HepG2 (cell line): ENCODE results near the gene CCDC157. TPM values are rescaled to one million over a fixed set of nuclear protein-coding genes. Genes with fewer than 3 reads are reported as not detected.

Source experiments
- BRCA1 ChIP-seq: sonication (generic); formaldehyde crosslinking; IDR thresholded peaks from 2 replicates; pipeline ENCODE4 v1.4.0; 2020; ENCODE audit warnings: missing genetic modification reagents
- EP300 ChIP-seq, 3 experiments: sonication (generic) in 1 of 3; formaldehyde crosslinking in 1 of 3; IDR thresholded peaks; 2 replicates each; pipeline versions ENCODE4 v1.5.1 to v1.6.1; 2011 to 2020; ENCODE audit warnings: low read depth in 2 of 3, low read length in 2 of 3, borderline replicate concordance in 1 of 3, improper control_type of control experiment in 1 of 3, mild to moderate bottlenecking in 1 of 3, missing genetic modification reagents in 1 of 3, moderate library complexity in 1 of 3
- JDP2 ChIP-seq: sonication (generic); formaldehyde crosslinking; IDR thresholded peaks from 2 replicates; pipeline ENCODE4 v1.8.1; 2022; ENCODE audit warnings: missing genetic modification reagents, borderline replicate concordance
- KAT7 ChIP-seq: IDR thresholded peaks from 2 replicates; pipeline ENCODE4 v1.6.1; 2018; ENCODE audit warnings: borderline replicate concordance, missing compliant biosample characterization
- KDM5A ChIP-seq: fragments of 200-600 bp; sonication (generic); IDR thresholded peaks from 2 replicates; pipeline ENCODE4 v1.7.0; 2018; ENCODE audit warnings: antibody characterized with exemption, mild to moderate bottlenecking, low read length, borderline replicate concordance
- SP5 ChIP-seq: IDR thresholded peaks from 2 replicates; pipeline ENCODE4 v1.6.1; 2016; ENCODE audit warnings: low read depth, borderline replicate concordance
- TCF12 ChIP-seq, 2 experiments: fragments of 450-650 bp in 1 of 2; sonication (generic) in 1 of 2; formaldehyde crosslinking in 1 of 2; IDR thresholded peaks; 2 replicates each; pipeline versions ENCODE4 v1.6.1 to v1.8.0; 2017 to 2022; ENCODE audit warnings: antibody characterized with exemption in 1 of 2, mild to moderate bottlenecking in 1 of 2, missing genetic modification reagents in 1 of 2, moderate library complexity in 1 of 2
- XBP1 ChIP-seq: sonication (generic); formaldehyde crosslinking; IDR thresholded peaks from 2 replicates; pipeline ENCODE4 v1.5.0; 2020; ENCODE audit warnings: missing genetic modification reagents
- ZBTB38 ChIP-seq: sonication (generic); formaldehyde crosslinking; IDR thresholded peaks from 2 replicates; pipeline ENCODE4 v1.5.1; 2020; ENCODE audit warnings: mild to moderate bottlenecking, missing genetic modification reagents
- ZNF10 ChIP-seq: sonication (generic); formaldehyde crosslinking; IDR thresholded peaks from 2 replicates; pipeline ENCODE4 v1.4.0; 2020; ENCODE audit warnings: mild to moderate bottlenecking, low read depth, missing genetic modification reagents, borderline replicate concordance
- ZNF101 ChIP-seq: sonication (generic); formaldehyde crosslinking; IDR thresholded peaks from 2 replicates; pipeline ENCODE4 v1.4.0; 2020; ENCODE audit warnings: mild to moderate bottlenecking, low read depth, missing genetic modification reagents, borderline replicate concordance
- ZNF350 ChIP-seq: sonication (generic); formaldehyde crosslinking; IDR thresholded peaks from 2 replicates; pipeline ENCODE4 v1.4.0; 2020; ENCODE audit warnings: mild to moderate bottlenecking, low read depth, missing genetic modification reagents, borderline replicate concordance
- ZNF546 ChIP-seq: sonication (generic); formaldehyde crosslinking; conservative IDR thresholded peaks from 2 replicates; pipeline ENCODE4 v1.8.1; 2023; ENCODE audit warnings: mild to moderate bottlenecking, missing genetic modification reagents
- ZNF629 ChIP-seq: sonication (generic); formaldehyde crosslinking; conservative IDR thresholded peaks from 2 replicates; pipeline ENCODE4 v1.5.0; 2020; ENCODE audit warnings: missing genetic modification reagents
- ZNF713 ChIP-seq: sonication (generic); formaldehyde crosslinking; IDR thresholded peaks from 2 replicates; pipeline ENCODE4 v1.4.0; 2020; ENCODE audit warnings: mild to moderate bottlenecking, missing genetic modification reagents
- polyA plus RNA-seq, 8 experiments: library from polyadenylated mRNA; depleted of rRNA in 3 of 8; stranded (reverse) in 7 of 8; unstranded in 1 of 8; fragments of >200 nt; fragmentation: Illumina TruSeq in 4 of 8; extraction: Trizol in 4 of 8; gene quantifications; 2 replicates each; pipeline versions ENCODE4 v1.2.1 to v1.2.3, GENCODE V29; 2011 to 2016; ENCODE audit warnings: low read depth in 4 of 8, missing spikeins in 1 of 8, mixed read lengths in 1 of 8; ENCODE audit not compliant: insufficient read depth in 1 of 8
- total RNA-seq, 5 experiments: library from RNA; depleted of rRNA; stranded (reverse); fragments of >200 nt; fragmentation: Illumina TruSeq; extraction: Trizol; gene quantifications; 2 replicates each; pipeline ENCODE4 v1.2.3, GENCODE V29; 2016; ENCODE audit warnings: low read depth in 1 of 5
- TF ChIP-seq, protein P1 (sequence below): sonication (generic); formaldehyde crosslinking; IDR thresholded peaks from 2 replicates; pipeline ENCODE4 v1.5.0; 2020; ENCODE audit warnings: mild to moderate bottlenecking, low read depth, missing genetic modification reagents, borderline replicate concordance
- TF ChIP-seq, protein P2 (sequence below): sonication (generic); formaldehyde crosslinking; IDR thresholded peaks from 2 replicates; pipeline ENCODE4 v1.4.0; 2020; ENCODE audit warnings: missing genetic modification reagents
- TF ChIP-seq, protein P3 (sequence below): sonication (generic); formaldehyde crosslinking; IDR thresholded peaks from 2 replicates; pipeline ENCODE4 v1.5.0; 2020; ENCODE audit warnings: missing genetic modification reagents, mild to moderate bottlenecking, borderline replicate concordance
- TF ChIP-seq, protein P4 (sequence below): sonication (generic); formaldehyde crosslinking; IDR thresholded peaks from 2 replicates; pipeline ENCODE4 v1.4.0; 2020; ENCODE audit warnings: missing genetic modification reagents, borderline replicate concordance

Gene CCDC157
- total and polyA plus RNA-seq, 2 of the 13 experiments (the other 11 are each of a cell fraction or from before 2014, with no cell fraction given): 1.4 to 1.6 TPM

DNA sequence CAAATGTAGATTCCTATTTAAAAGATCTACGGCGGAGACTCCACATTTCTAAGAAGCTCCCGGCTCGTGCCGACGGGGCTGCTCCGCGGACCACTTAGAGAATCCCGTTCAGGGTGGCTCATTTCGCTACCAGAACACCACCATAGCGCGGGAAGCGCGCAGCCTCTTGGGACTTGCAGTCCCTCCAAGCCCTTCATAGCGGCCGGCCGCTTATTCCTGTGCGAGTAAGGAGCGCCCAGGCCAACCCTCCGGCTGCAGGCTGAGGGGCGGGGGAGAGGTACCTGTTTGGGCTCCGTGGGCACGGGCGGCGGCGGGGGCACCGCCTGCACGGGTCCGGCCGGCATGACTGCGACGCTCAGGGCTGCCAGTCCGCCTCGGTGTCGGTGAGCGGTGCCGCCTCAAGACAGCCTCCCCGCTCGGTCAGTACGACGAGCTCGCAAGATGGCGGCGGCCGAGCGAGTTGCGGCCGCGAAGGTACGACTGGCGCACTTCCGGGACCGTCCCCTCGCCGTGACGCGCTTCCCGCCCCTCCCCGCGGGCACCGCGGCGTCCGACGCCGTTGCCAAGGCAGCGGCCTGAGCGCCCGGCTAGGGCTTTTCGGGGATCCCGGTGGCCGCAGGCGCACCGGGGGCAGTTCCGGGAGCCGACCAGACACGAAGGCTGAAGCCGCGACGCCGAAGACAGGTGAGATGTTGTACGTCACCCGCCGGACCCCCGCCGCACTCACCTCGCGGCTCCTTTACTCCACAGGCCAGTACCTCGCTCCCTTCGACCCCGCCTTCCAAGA lies at the start of gene CCDC157, which contains the start of gene SF3A1 (continued):
- TF ChIP-seq, protein P1, sequence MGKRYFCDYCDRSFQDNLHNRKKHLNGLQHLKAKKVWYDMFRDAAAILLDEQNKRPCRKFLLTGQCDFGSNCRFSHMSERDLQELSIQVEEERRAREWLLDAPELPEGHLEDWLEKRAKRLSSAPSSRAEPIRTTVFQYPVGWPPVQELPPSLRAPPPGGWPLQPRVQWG: no peak
- TF ChIP-seq, protein P2, sequence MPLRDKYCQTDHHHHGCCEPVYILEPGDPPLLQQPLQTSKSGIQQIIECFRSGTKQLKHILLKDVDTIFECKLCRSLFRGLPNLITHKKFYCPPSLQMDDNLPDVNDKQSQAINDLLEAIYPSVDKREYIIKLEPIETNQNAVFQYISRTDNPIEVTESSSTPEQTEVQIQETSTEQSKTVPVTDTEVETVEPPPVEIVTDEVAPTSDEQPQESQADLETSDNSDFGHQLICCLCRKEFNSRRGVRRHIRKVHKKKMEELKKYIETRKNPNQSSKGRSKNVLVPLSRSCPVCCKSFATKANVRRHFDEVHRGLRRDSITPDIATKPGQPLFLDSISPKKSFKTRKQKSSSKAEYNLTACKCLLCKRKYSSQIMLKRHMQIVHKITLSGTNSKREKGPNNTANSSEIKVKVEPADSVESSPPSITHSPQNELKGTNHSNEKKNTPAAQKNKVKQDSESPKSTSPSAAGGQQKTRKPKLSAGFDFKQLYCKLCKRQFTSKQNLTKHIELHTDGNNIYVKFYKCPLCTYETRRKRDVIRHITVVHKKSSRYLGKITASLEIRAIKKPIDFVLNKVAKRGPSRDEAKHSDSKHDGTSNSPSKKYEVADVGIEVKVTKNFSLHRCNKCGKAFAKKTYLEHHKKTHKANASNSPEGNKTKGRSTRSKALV (CRISPR knock-in tag): peak; percentile 81
- TF ChIP-seq ZNF350 (CRISPR knock-in tag): peak; percentile 81
- TF ChIP-seq, protein P3, sequence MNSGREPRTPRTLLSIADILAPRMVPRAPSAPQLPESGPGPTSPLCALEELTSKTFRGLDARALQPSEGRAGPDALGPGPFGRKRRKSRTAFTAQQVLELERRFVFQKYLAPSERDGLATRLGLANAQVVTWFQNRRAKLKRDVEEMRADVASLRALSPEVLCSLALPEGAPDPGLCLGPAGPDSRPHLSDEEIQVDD (CRISPR knock-in tag): no peak
- TF ChIP-seq ZNF10 (CRISPR knock-in tag): no peak
- TF ChIP-seq EP300 (IDR thresholded peaks at IDR 0.05; ENCODE audit: low read depth in 2 of 2, low read length in 2 of 2): no peak
- peak; percentile 40; the same call in 1 of the 2 replicates for TF ChIP-seq EP300 (CRISPR knock-in tag; IDR thresholded peaks at IDR 0.05; ENCODE audit: borderline replicate concordance)
- peak; percentile 78 for TF ChIP-seq ZBTB38 (CRISPR knock-in tag)
- TF ChIP-seq XBP1: no peak
- TF ChIP-seq ZNF101 (CRISPR knock-in tag): no peak
- TF ChIP-seq KAT7 (CRISPR knock-in tag): peak; percentile 92; the same call in 1 of the 2 replicates
- TF ChIP-seq ZNF629 (CRISPR knock-in tag): no peak; the same call in 1 of the 2 replicates
- peak; percentile 90; the same call in 1 of the 2 replicates for TF ChIP-seq ZNF713
- TF ChIP-seq SP5: peak; percentile 40; the same call in 1 of the 2 replicates
- TF ChIP-seq JDP2 (CRISPR knock-in tag): no peak
- peak; percentile 32; the same call in 1 of the 2 replicates for TF ChIP-seq KDM5A
- no peak for TF ChIP-seq TCF12 (IDR thresholded peaks at IDR 0.05)
- peak; percentile 53; the same call in 1 of the 2 replicates for TF ChIP-seq TCF12 (CRISPR knock-in tag; IDR thresholded peaks at IDR 0.05)
- TF ChIP-seq, protein P4, sequence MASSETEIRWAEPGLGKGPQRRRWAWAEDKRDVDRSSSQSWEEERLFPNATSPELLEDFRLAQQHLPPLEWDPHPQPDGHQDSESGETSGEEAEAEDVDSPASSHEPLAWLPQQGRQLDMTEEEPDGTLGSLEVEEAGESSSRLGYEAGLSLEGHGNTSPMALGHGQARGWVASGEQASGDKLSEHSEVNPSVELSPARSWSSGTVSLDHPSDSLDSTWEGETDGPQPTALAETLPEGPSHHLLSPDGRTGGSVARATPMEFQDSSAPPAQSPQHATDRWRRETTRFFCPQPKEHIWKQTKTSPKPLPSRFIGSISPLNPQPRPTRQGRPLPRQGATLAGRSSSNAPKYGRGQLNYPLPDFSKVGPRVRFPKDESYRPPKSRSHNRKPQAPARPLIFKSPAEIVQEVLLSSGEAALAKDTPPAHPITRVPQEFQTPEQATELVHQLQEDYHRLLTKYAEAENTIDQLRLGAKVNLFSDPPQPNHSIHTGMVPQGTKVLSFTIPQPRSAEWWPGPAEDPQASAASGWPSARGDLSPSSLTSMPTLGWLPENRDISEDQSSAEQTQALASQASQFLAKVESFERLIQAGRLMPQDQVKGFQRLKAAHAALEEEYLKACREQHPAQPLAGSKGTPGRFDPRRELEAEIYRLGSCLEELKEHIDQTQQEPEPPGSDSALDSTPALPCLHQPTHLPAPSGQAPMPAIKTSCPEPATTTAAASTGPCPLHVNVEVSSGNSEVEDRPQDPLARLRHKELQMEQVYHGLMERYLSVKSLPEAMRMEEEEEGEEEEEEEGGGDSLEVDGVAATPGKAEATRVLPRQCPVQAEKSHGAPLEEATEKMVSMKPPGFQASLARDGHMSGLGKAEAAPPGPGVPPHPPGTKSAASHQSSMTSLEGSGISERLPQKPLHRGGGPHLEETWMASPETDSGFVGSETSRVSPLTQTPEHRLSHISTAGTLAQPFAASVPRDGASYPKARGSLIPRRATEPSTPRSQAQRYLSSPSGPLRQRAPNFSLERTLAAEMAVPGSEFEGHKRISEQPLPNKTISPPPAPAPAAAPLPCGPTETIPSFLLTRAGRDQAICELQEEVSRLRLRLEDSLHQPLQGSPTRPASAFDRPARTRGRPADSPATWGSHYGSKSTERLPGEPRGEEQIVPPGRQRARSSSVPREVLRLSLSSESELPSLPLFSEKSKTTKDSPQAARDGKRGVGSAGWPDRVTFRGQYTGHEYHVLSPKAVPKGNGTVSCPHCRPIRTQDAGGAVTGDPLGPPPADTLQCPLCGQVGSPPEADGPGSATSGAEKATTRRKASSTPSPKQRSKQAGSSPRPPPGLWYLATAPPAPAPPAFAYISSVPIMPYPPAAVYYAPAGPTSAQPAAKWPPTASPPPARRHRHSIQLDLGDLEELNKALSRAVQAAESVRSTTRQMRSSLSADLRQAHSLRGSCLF (CRISPR knock-in tag): no peak
- no peak; the same call in 1 of the 2 replicates for TF ChIP-seq ZNF546 (CRISPR knock-in tag)
- peak; percentile 71; the same call in 1 of the 2 replicates for TF ChIP-seq BRCA1 (CRISPR knock-in tag)
